Liver (tissue), 3 donors: ENCODE results near the gene SHC1.

Source experiments
- GABPA ChIP-seq, 2 donors: IDR thresholded peaks in 1 of 2; conservative IDR thresholded peaks in 1 of 2; 2 replicates each; pipeline ENCODE4 v1.6.1; 2016; ENCODE audit warnings: antibody characterized with exemption in 2 of 2, mild to moderate bottlenecking in 1 of 2, moderate library complexity in 1 of 2
- HNF4G ChIP-seq: IDR thresholded peaks from 2 replicates; pipeline ENCODE4 v1.6.1; 2016; ENCODE audit warnings: antibody characterized with exemption
- RAD21 ChIP-seq, 2 donors: IDR thresholded peaks; 2 replicates each; pipeline ENCODE4 v1.6.1; 2016; ENCODE audit warnings: antibody characterized with exemption in 2 of 2, mild to moderate bottlenecking in 2 of 2
- RXRA ChIP-seq, 2 donors: IDR thresholded peaks; 2 replicates each; pipeline ENCODE4 v1.6.1; 2017 to 2018; ENCODE audit warnings: antibody characterized with exemption in 2 of 2, mild to moderate bottlenecking in 1 of 2
- TAF1 ChIP-seq: conservative IDR thresholded peaks from 2 replicates; pipeline ENCODE4 v1.6.1; 2016; ENCODE audit warnings: antibody characterized with exemption, mild to moderate bottlenecking
- YY1 ChIP-seq: IDR thresholded peaks from 2 replicates; pipeline ENCODE4 v1.6.1; 2016; ENCODE audit warnings: antibody characterized with exemption, mild to moderate bottlenecking
- TF ChIP-seq, protein P1 (sequence below): fragments of 150-350 bp; IDR thresholded peaks from 2 replicates; pipeline ENCODE4 v1.5.1; 2017; ENCODE audit warnings: improper control_type of control experiment, low read depth, low read length; ENCODE audit not compliant: missing input control
- TF ChIP-seq, protein P2 (sequence below): IDR thresholded peaks from 2 replicates; pipeline ENCODE4 v1.6.1; 2016; ENCODE audit warnings: antibody characterized with exemption, mild to moderate bottlenecking
- TF ChIP-seq, protein P3 (sequence below): IDR thresholded peaks from 2 replicates; pipeline ENCODE4 v1.6.1; 2016; ENCODE audit warnings: antibody characterized with exemption
- donor health status: healthy.
- donor health status: healthy.

DNA sequence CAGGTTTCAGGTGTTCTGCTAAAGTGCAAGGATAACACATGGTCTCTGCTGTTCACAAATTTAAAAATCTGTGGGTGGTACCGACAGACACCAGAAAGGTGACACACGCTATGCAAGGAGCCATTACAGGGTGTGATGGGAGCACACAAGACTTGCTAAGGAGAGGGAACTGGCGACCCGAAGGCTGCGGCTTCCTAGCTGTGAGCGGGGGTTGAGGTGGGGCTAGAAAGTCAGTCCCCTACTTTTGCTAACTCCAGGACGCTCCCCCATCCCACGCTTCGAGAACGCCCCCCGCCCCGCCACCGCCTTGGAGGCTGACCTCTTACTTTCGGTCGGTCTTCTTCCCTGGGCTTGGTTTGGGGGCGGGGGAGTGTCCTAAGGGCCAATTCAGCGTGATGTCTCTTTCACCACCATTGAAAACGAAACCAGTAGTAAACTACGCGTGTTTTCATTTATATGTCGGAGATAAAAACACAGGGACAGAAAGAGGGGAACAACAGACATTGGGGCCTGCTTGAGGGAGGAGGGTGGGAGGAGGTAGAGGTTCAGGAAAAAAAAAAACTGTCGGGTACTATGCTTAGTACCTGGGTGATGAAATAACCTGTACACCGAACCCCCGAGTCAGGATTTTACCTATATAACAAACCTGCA, 5.0 kb upstream of the SHC1 start:
- TF ChIP-seq, protein P1, sequence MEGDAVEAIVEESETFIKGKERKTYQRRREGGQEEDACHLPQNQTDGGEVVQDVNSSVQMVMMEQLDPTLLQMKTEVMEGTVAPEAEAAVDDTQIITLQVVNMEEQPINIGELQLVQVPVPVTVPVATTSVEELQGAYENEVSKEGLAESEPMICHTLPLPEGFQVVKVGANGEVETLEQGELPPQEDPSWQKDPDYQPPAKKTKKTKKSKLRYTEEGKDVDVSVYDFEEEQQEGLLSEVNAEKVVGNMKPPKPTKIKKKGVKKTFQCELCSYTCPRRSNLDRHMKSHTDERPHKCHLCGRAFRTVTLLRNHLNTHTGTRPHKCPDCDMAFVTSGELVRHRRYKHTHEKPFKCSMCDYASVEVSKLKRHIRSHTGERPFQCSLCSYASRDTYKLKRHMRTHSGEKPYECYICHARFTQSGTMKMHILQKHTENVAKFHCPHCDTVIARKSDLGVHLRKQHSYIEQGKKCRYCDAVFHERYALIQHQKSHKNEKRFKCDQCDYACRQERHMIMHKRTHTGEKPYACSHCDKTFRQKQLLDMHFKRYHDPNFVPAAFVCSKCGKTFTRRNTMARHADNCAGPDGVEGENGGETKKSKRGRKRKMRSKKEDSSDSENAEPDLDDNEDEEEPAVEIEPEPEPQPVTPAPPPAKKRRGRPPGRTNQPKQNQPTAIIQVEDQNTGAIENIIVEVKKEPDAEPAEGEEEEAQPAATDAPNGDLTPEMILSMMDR, result no peak
- TF ChIP-seq RAD21 (IDR thresholded peaks at IDR 0.05), result no peak
- TF ChIP-seq, protein P2, sequence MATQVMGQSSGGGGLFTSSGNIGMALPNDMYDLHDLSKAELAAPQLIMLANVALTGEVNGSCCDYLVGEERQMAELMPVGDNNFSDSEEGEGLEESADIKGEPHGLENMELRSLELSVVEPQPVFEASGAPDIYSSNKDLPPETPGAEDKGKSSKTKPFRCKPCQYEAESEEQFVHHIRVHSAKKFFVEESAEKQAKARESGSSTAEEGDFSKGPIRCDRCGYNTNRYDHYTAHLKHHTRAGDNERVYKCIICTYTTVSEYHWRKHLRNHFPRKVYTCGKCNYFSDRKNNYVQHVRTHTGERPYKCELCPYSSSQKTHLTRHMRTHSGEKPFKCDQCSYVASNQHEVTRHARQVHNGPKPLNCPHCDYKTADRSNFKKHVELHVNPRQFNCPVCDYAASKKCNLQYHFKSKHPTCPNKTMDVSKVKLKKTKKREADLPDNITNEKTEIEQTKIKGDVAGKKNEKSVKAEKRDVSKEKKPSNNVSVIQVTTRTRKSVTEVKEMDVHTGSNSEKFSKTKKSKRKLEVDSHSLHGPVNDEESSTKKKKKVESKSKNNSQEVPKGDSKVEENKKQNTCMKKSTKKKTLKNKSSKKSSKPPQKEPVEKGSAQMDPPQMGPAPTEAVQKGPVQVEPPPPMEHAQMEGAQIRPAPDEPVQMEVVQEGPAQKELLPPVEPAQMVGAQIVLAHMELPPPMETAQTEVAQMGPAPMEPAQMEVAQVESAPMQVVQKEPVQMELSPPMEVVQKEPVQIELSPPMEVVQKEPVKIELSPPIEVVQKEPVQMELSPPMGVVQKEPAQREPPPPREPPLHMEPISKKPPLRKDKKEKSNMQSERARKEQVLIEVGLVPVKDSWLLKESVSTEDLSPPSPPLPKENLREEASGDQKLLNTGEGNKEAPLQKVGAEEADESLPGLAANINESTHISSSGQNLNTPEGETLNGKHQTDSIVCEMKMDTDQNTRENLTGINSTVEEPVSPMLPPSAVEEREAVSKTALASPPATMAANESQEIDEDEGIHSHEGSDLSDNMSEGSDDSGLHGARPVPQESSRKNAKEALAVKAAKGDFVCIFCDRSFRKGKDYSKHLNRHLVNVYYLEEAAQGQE, result no peak
- TF ChIP-seq RXRA (IDR thresholded peaks at IDR 0.05), result no peak
- TF ChIP-seq HNF4G, result no peak
- TF ChIP-seq, protein P3, sequence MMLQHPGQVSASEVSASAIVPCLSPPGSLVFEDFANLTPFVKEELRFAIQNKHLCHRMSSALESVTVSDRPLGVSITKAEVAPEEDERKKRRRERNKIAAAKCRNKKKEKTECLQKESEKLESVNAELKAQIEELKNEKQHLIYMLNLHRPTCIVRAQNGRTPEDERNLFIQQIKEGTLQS, result no peak
- TF ChIP-seq YY1, result peak; percentile 32
- no peak for TF ChIP-seq GABPA (IDR thresholded peaks at IDR 0.05 in 1 of 2, conservative IDR thresholded peaks at IDR 0.05 in 1 of 2)
- no peak for TF ChIP-seq TAF1
